Mammary epithelial cell (primary cell): ENCODE measurements around the gene THOP1.

Source experiments
- CTCF ChIP-seq, 2 donors: IDR thresholded peaks in 1 of 2; conservative IDR thresholded peaks in 1 of 2; 2 replicates each; pipeline ENCODE4 v1.5.1; 2011 to 2012; ENCODE audit warnings: inconsistent platforms in 2 of 2, low read length in 2 of 2, mild to moderate bottlenecking in 2 of 2, control low read depth in 1 of 2, low read depth in 1 of 2; ENCODE audit not compliant: insufficient read depth in 1 of 2; ENCODE audit errors: extremely low read depth in 1 of 2
- EZH2 ChIP-seq: IDR thresholded peaks from 2 replicates; pipeline ENCODE4 v1.6.1; 2012; ENCODE audit warnings: low read length, inconsistent platforms, borderline replicate concordance

GRCh38 chr19:2819540-2820111 lies 34.3 kb downstream of the THOP1 start, which contains the start of gene ZNF554:
- TF ChIP-seq EZH2 (no peak), CTCF (conservative IDR thresholded peaks at IDR 0.05 in 1 of 2, IDR thresholded peaks at IDR 0.05 in 1 of 2; ENCODE audit: extremely low read depth in 1 of 2, insufficient read depth in 1 of 2, low read depth in 1 of 2, low read length in 2 of 2) (peak; percentile 84 to 99)
